Measurements from ENCODE around the gene P2RY6. TPM values are rescaled to one million over a fixed set of nuclear protein-coding genes. Genes with fewer than 3 reads are reported as not detected.

P2RY6 gene
- total and polyA plus RNA-seq, 10 of the 15 experiments (the other 5 are each of a cell fraction or from before 2014, with no cell fraction given), result 0.05 to 0.90 (median 0.22) TPM; not detected in 4

DNA sequence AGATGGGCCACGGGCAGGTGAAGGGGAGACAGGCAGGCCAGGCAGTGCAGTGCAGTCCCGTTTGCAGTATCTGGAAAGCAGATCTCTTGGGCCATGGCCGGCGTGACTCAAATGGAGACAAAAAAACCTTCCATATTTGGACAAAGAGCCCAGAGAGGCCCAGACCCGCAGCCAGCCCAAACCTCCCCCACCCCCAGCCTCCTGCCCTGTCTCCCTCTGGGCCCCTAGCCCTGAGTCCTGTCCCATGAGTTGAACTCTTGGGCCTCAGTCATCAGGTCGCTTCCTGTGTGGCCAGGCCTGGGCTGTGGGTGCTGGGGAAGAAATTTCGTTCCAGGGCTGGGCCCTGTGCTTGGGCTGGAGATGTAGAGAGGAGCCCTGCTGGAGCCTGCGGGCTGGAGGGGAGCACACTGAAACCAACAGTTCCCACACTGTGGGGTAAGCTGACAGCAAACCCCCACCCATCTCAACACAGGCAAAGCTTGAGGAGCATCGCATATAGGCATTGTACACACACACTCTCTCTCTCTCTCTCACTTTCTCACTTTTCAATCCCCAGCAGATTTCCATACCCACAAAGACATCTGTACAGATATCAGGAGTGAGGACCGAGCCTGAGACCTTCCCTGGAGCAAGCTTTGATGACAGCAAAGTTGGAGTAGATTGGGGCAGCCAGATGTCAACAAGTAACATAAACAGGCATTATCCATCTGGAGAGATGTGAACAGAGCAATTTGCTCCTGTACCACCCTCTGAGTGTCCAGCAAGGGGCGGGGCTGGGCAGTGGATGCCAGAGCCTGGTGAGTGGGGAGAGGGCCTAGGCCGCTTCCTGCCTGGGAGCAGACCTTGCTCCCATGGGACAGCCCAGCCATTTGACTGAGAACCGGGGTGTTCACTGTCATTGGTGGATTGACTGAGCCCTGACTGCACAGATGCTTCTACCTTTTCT, 53.2 kb downstream of the P2RY6 start (continued):
- TF ChIP-seq, protein P1, sequence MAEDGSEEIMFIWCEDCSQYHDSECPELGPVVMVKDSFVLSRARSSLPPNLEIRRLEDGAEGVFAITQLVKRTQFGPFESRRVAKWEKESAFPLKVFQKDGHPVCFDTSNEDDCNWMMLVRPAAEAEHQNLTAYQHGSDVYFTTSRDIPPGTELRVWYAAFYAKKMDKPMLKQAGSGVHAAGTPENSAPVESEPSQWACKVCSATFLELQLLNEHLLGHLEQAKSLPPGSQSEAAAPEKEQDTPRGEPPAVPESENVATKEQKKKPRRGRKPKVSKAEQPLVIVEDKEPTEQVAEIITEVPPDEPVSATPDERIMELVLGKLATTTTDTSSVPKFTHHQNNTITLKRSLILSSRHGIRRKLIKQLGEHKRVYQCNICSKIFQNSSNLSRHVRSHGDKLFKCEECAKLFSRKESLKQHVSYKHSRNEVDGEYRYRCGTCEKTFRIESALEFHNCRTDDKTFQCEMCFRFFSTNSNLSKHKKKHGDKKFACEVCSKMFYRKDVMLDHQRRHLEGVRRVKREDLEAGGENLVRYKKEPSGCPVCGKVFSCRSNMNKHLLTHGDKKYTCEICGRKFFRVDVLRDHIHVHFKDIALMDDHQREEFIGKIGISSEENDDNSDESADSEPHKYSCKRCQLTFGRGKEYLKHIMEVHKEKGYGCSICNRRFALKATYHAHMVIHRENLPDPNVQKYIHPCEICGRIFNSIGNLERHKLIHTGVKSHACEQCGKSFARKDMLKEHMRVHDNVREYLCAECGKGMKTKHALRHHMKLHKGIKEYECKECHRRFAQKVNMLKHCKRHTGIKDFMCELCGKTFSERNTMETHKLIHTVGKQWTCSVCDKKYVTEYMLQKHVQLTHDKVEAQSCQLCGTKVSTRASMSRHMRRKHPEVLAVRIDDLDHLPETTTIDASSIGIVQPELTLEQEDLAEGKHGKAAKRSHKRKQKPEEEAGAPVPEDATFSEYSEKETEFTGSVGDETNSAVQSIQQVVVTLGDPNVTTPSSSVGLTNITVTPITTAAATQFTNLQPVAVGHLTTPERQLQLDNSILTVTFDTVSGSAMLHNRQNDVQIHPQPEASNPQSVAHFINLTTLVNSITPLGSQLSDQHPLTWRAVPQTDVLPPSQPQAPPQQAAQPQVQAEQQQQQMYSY (CRISPR knock-in tag; IDR thresholded peaks at IDR 0.05), result no peak
- TF ChIP-seq EGR1 (IDR thresholded peaks at IDR 0.05; ENCODE audit: borderline replicate concordance in 1 of 2, low read depth in 2 of 2, low read length in 2 of 2) (0 out of 3 replicates have a peak, but pooled peaks of 1 of the 2 experiments have one; percentile 40), PML (IDR thresholded peaks at IDR 0.05; ENCODE audit: low read length) (0 out of 2 replicates have a peak, but pooled peaks have one; percentile 57), PAX8 (IDR thresholded peaks at IDR 0.05) (no peak), TBL1XR1 (IDR thresholded peaks at IDR 0.05; ENCODE audit: low read depth, low read length) (peak; percentile 84), BMI1 (IDR thresholded peaks at IDR 0.05; ENCODE audit: borderline replicate concordance) (no peak), KDM1A (IDR thresholded peaks at IDR 0.05; ENCODE audit: borderline replicate concordance) (no peak), NRF1 (conservative IDR thresholded peaks at IDR 0.05; ENCODE audit: low read depth, low read length) (no peak), ZNF24 (IDR thresholded peaks at IDR 0.05) (no peak), RCOR1 (conservative IDR thresholded peaks at IDR 0.05; ENCODE audit: low read depth, low read length) (0 out of 2 replicates have a peak, but pooled peaks have one; percentile 45)
- TF ChIP-seq, protein P2, sequence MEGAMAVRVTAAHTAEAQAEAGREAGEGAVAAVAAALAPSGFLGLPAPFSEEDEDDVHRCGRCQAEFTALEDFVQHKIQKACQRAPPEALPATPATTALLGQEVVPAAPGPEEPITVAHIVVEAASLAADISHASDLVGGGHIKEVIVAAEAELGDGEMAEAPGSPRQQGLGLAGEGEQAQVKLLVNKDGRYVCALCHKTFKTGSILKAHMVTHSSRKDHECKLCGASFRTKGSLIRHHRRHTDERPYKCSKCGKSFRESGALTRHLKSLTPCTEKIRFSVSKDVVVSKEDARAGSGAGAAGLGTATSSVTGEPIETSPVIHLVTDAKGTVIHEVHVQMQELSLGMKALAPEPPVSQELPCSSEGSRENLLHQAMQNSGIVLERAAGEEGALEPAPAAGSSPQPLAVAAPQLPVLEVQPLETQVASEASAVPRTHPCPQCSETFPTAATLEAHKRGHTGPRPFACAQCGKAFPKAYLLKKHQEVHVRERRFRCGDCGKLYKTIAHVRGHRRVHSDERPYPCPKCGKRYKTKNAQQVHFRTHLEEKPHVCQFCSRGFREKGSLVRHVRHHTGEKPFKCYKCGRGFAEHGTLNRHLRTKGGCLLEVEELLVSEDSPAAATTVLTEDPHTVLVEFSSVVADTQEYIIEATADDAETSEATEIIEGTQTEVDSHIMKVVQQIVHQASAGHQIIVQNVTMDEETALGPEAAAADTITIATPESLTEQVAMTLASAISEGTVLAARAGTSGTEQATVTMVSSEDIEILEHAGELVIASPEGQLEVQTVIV (IDR thresholded peaks at IDR 0.05; ENCODE audit: borderline replicate concordance, partially characterized antibody), result no peak
- TF ChIP-seq, protein P3, sequence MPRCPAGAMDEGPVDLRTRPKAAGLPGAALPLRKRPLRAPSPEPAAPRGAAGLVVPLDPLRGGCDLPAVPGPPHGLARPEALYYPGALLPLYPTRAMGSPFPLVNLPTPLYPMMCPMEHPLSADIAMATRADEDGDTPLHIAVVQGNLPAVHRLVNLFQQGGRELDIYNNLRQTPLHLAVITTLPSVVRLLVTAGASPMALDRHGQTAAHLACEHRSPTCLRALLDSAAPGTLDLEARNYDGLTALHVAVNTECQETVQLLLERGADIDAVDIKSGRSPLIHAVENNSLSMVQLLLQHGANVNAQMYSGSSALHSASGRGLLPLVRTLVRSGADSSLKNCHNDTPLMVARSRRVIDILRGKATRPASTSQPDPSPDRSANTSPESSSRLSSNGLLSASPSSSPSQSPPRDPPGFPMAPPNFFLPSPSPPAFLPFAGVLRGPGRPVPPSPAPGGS (IDR thresholded peaks at IDR 0.05; ENCODE audit: borderline replicate concordance, insufficient read depth, low read depth, low read length, poor library complexity, severe bottlenecking), result no peak
- TF ChIP-seq, protein P4, sequence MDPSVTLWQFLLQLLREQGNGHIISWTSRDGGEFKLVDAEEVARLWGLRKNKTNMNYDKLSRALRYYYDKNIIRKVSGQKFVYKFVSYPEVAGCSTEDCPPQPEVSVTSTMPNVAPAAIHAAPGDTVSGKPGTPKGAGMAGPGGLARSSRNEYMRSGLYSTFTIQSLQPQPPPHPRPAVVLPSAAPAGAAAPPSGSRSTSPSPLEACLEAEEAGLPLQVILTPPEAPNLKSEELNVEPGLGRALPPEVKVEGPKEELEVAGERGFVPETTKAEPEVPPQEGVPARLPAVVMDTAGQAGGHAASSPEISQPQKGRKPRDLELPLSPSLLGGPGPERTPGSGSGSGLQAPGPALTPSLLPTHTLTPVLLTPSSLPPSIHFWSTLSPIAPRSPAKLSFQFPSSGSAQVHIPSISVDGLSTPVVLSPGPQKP (IDR thresholded peaks at IDR 0.05; ENCODE audit: low read depth, low read length), result no peak
- TF ChIP-seq, protein P5, sequence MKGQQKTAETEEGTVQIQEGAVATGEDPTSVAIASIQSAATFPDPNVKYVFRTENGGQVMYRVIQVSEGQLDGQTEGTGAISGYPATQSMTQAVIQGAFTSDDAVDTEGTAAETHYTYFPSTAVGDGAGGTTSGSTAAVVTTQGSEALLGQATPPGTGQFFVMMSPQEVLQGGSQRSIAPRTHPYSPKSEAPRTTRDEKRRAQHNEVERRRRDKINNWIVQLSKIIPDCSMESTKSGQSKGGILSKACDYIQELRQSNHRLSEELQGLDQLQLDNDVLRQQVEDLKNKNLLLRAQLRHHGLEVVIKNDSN (IDR thresholded peaks at IDR 0.05; ENCODE audit: borderline replicate concordance, extremely low read length, insufficient read depth, low read depth, low read length), result no peak
- TF ChIP-seq, protein P6, sequence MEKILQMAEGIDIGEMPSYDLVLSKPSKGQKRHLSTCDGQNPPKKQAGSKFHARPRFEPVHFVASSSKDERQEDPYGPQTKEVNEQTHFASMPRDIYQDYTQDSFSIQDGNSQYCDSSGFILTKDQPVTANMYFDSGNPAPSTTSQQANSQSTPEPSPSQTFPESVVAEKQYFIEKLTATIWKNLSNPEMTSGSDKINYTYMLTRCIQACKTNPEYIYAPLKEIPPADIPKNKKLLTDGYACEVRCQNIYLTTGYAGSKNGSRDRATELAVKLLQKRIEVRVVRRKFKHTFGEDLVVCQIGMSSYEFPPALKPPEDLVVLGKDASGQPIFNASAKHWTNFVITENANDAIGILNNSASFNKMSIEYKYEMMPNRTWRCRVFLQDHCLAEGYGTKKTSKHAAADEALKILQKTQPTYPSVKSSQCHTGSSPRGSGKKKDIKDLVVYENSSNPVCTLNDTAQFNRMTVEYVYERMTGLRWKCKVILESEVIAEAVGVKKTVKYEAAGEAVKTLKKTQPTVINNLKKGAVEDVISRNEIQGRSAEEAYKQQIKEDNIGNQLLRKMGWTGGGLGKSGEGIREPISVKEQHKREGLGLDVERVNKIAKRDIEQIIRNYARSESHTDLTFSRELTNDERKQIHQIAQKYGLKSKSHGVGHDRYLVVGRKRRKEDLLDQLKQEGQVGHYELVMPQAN (conservative IDR thresholded peaks at IDR 0.05), result no peak
